ENCODE results near the gene PRR14L.
A peak's percentile ranks its signal among the peaks of the same experiment; 100 is the strongest.
"Not testable (repeated sequence)": the region's sequence is repeated elsewhere in the genome, so short reads cannot be mapped to it uniquely, and the experiment has no call there.

PRR14L gene

GRCh38 chr22:31681349-31682345 is 68.3 kb downstream of the PRR14L start:
- TF ChIP-seq, protein P1, sequence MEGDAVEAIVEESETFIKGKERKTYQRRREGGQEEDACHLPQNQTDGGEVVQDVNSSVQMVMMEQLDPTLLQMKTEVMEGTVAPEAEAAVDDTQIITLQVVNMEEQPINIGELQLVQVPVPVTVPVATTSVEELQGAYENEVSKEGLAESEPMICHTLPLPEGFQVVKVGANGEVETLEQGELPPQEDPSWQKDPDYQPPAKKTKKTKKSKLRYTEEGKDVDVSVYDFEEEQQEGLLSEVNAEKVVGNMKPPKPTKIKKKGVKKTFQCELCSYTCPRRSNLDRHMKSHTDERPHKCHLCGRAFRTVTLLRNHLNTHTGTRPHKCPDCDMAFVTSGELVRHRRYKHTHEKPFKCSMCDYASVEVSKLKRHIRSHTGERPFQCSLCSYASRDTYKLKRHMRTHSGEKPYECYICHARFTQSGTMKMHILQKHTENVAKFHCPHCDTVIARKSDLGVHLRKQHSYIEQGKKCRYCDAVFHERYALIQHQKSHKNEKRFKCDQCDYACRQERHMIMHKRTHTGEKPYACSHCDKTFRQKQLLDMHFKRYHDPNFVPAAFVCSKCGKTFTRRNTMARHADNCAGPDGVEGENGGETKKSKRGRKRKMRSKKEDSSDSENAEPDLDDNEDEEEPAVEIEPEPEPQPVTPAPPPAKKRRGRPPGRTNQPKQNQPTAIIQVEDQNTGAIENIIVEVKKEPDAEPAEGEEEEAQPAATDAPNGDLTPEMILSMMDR (IDR thresholded peaks at IDR 0.05; ENCODE audit: insufficient read depth, missing control alignments): no peak
- DNase-seq (ENCODE audit: insufficient read length, low spot score) (no peak), FAIRE-seq (no peak)

DNA sequence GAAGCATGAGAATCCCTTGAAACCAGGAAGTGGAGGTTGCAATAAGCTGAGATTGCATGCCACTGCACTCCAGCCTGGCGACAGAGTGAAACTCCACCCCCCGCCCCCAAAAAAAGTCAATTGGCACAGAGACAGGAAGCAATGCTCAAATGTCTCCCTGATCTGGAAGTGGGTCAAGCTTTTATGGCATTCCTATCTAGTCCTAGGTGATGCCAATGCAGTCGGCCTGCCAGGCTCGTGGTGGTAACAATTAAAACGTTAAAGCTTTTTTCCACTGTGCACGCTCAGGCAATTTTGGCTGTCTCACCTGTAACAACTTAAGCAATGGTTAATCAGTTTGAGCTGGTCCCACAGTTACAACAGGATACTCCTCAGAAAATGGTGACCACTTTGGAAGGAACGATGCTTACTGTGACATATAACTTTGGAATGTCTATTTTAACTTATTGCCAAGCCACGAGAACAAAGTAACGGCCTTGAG is 69.0 kb downstream of the PRR14L start:
- FAIRE-seq (no peak), DNase-seq (ENCODE audit: insufficient read length, low spot score) (no peak)
- TF ChIP-seq, protein P1 (IDR thresholded peaks at IDR 0.05; ENCODE audit: insufficient read depth, missing control alignments): no peak

DNA sequence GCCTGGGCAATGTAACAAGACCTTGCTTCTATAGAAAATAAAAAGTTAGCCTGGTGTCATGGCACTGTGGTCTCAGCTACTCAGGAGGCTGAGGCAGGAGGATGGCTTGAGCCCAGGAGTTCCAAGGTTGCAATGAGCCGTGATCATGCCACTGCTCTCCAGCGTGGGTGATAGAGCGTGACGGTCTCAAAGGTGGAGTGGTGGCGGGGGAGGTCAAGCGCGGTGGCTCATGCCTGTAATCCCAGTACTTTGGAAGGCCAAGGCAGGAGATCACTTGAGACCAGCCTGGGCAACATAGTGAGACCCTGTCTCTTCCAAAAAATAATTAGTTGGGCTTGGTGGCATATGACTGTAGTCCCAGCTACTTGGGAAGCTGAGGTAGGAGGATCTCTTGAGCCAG is 71.2 kb downstream of the PRR14L start:
- TF ChIP-seq, protein P1 (IDR thresholded peaks at IDR 0.05; ENCODE audit: insufficient read depth, missing control alignments): no peak
- FAIRE-seq (no peak), DNase-seq (ENCODE audit: insufficient read length, low spot score) (no peak)

- FAIRE-seq (no peak), DNase-seq (ENCODE audit: insufficient read length, low spot score) (peak; percentile 65)
Measured at GRCh38 chr22:31676700-31677099, 73.2 kb downstream of the PRR14L start.

GRCh38 chr22:31674219-31674618 is 75.7 kb downstream of the PRR14L start:
- not testable (repeated sequence) for FAIRE-seq; DNase-seq (ENCODE audit: insufficient read length, low spot score)

More at GRCh38 chr22:31676700-31677099, 73.2 kb downstream of the PRR14L start:
- TF ChIP-seq, protein P1 (IDR thresholded peaks at IDR 0.05; ENCODE audit: insufficient read depth, missing control alignments): no peak

GRCh38 chr22:31668849-31669248 is 81.1 kb downstream of the PRR14L start:
- not testable (repeated sequence) for DNase-seq (ENCODE audit: insufficient read length, low spot score); FAIRE-seq

- DNase-seq (ENCODE audit: insufficient read length, low spot score): no peak
- FAIRE-seq: no peak
- TF ChIP-seq, protein P1 (IDR thresholded peaks at IDR 0.05; ENCODE audit: insufficient read depth, missing control alignments): no peak
Measured at GRCh38 chr22:31662668-31663037, 87.3 kb downstream of the PRR14L start.

Data from D721Med (cell line).